NCI-H460 (cell line): ENCODE results near the gene SPTSSA. TPM values are rescaled to one million over a fixed set of nuclear protein-coding genes. Genes with fewer than 3 reads are reported as not detected.

Experiments used
- total RNA-seq: library from RNA; depleted of rRNA; stranded (reverse); fragments of >200 nt; shearing (Covaris generic); gene quantifications from 2 replicates; pipeline ENCODE4 v1.2.3, GENCODE V29; 2014; rRNA removed

The SPTSSA gene
- total RNA-seq, 1 experiment from 2014 or later: 30.6 TPM

Other genes with a start within 250 kb of the SPTSSA start
- 47.5 and 50.0 TPM in 2 replicates for gene EAPP, start 77.5 kb upstream of the SPTSSA start, total RNA-seq
- gene SNX6, start 167.9 kb upstream of the SPTSSA start, total RNA-seq: 89.2 and 95.8 TPM in 2 replicates